ENCODE results near the gene OR1F1.

OR1F1 gene

DNA sequence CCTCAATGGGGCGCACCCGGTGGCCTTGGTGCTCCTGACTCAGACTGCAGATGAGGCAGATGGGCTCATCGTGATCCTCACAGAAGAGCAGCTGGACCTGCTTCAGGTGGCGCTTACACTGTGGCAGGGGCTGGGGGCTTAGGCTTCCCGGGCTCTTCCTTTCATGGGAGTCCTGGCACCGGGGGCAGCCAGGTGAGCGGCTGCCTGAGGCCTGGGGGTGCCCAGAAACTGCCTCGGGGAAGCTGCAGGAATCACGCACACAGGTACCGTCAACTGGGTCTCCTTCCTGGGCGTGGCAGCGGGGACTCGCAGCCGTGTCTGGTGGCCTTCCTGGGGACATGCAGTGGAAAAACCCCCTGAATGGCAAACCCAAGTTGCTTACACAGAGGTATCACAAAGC, 61.4 kb downstream of the OR1F1 start:
- DNase-seq = no peak

DNA sequence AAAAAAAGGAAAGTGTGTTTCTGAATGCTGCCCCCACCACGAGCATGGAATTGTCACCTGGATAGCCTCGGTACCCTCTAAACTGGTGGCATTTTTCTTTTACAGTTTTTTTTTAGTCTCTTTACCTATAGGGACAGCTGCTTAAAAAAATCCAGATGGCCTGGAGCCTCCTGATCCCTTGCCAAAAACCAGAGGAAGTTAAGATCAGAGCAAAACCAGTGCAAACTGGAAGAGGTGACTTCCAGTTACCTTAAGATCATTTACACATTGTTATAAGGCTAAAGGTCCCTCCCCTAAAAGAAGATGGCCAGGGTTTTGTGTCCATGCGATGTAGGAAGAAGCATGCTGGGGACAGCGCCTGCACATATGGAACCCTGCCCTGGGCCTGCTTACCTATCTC, 65.0 kb downstream of the OR1F1 start:
- no peak for DNase-seq

- DNase-seq = no peak
These were observed 66.3 kb downstream of the OR1F1 start for GRCh38 chr16:3254309-3254708.
